Subcutaneous adipose tissue (tissue), 4 donors: ENCODE data around the gene CROCC. TPM values are rescaled to one million over a fixed set of nuclear protein-coding genes. Genes with fewer than 3 reads are reported as not detected.

ENCODE experiments used
- total RNA-seq, 4 donors: library from RNA; depleted of rRNA; stranded (reverse); fragments of >200 nt; gene quantifications; one replicate each; pipeline ENCODE4 v1.1.0, GENCODE V29; 2016
- TF ChIP-seq, protein P1 (sequence below): fragments of 450-650 bp; IDR thresholded peaks from one replicate; pipeline ENCODE4 v1.5.1; 2016; ENCODE audit warnings: low read depth, mild to moderate bottlenecking, control low read depth, antibody characterized with exemption, moderate library complexity

The CROCC gene
- total RNA-seq, 4 donors from 2014 or later = 7.7 to 32.4 (median 14.8) TPM

DNA sequence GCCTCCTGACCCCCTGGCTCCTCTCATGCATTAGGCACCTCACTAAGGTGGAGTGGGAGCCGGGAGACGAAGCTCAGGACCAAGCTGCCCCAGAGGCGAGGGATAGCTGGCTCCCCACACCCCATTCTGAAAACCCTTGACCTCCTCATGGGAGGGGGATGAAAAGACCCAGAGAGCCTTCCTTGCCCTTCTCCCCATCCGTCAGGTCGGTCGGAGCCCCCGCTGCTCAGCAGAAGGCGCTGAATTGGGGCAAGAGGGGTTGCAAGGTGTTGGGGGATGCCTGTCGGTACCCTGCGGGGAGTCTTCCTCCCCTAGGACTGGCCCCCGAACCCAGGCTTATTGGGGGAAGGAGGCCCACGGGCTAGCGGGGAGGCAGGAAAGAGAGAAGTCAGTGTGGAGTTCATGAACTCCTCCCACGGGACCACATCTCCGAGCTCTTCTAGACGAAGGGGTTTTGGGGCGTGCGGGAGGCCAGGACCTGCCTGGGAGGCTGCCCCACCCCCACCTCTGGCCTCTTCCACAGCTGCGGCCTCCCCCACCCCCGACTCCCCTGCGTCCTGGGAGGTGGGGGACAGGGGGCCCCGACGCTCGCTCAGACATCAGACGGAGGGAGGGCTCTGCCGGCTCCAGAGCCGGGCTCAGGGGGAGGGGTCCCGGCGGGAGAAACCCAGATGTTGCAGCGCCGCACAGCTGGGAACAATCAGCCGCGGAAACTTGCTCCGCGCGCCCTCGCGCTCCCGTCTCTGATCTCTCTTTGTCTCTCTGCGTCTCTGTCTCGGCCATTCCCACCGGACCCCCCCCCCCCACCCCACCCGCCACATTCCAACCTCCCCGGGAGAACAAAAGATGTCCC is 58.0 kb downstream of the CROCC start:
- TF ChIP-seq, protein P1, sequence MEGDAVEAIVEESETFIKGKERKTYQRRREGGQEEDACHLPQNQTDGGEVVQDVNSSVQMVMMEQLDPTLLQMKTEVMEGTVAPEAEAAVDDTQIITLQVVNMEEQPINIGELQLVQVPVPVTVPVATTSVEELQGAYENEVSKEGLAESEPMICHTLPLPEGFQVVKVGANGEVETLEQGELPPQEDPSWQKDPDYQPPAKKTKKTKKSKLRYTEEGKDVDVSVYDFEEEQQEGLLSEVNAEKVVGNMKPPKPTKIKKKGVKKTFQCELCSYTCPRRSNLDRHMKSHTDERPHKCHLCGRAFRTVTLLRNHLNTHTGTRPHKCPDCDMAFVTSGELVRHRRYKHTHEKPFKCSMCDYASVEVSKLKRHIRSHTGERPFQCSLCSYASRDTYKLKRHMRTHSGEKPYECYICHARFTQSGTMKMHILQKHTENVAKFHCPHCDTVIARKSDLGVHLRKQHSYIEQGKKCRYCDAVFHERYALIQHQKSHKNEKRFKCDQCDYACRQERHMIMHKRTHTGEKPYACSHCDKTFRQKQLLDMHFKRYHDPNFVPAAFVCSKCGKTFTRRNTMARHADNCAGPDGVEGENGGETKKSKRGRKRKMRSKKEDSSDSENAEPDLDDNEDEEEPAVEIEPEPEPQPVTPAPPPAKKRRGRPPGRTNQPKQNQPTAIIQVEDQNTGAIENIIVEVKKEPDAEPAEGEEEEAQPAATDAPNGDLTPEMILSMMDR = no peak

DNA sequence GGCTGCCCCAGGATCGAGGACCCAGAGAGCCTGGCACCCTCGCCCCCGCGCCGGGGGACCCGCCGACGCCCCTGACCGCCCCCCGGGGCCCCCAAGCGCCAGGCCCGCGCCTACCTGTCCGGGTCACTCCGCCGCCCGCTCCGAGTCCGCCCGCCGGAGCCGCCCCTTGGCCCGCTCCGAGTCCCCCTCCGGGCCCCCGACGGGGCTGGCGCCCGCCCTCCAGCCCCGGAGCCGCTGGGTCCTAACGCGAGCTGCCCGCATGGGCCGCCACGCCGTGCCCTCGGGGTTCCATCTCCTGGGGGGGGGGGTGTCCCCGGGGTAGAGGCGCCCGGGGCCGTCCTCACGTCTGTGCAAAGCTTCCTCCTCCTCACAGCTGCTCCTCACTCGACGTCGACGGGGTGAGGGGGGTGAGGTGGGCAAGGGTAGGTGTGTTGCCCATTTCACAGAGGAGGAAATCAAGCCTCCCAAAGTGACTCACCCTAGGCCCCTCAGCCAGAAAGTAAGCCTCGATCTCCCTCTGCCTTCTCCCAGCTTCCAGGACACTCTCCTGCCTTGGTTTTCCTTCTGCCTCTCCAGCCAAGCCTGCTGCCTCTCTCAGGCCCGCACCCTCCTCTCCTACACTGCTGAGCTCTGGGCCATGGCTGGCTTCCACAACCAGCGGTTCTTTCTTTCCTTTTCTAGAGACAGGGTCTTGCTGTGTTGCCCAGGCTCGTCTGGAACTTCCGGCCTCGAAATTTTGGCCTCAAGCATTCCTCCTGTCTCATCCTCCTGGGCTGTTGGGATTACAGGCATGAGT is 58.9 kb downstream of the CROCC start, which contains the start of gene MFAP2:
Gene MFAP2, minus strand, starts transcription at position 148 of the 796 bp plus-strand sequence. CDS start 2,347 bp downstream, outside the sequence.
- TF ChIP-seq, protein P1 = no peak

DNA sequence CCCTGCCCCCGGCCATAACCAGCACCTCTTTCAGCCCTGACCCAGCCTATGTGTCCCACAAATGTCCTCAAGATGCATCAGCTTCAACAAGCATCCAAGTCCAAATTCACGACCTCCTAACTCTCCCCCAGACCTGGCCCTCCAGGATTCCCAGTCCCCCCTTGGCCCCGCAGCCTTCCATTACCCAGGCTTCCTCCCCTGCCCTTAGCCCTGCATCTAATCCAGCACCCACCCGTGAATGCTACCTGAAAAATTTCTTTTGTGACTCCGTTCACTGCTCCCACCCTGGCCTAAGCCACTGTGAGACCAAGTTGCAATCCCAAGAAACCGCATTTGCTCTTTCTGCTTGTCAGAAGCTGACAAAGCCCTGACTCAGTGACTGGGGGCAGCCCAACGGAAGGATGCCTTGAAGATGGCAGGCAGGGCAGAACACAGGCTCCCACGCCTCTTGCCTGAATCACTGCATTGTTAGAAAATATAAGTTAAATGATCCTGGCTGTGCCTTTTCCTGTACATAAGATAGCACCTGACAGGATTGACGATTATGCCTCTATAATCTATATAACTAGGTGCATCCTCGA is 59.6 kb downstream of the CROCC start:
- TF ChIP-seq, protein P1 = no peak

DNA sequence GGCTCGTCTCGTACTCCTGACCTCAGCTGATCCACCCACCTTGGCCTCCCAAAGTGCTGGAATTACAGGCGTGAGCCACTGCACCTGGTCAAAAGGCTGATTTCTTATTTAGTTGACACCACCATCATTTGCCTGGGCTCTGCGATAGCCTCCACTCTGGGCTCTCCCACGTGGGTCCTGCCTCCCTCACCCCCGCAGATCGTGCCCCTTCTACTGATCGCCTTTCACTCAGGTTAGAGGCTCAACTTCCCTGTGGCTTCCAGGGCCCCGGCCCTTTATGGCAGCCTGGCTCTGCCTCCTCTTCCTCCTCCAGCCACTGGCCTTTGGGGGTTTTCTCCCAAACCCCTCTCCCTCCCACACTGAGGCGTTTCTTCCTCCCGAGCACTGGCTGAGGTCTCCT is 61.2 kb downstream of the CROCC start:
- TF ChIP-seq, protein P1 = no peak

DNA sequence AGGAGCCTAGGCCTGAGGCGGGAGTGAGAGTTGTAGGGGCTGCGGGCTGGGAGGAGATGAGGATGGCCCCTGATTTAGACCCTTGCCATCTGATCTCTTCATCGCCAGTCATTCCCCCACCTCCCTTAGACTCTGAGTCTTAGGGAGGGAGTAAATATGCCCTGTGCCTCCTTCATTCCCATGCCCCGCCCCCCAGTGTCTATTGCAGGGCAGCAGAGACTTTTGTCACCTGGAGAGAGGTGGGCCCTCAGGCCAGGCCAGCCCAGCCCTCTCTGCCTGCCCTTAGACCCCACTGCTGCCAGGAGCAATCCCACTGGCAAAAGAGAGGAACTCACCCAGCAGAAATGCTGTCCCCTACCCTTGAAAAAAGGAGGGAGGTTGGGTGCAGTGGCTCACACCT is 61.9 kb downstream of the CROCC start:
- TF ChIP-seq, protein P1 = no peak

DNA sequence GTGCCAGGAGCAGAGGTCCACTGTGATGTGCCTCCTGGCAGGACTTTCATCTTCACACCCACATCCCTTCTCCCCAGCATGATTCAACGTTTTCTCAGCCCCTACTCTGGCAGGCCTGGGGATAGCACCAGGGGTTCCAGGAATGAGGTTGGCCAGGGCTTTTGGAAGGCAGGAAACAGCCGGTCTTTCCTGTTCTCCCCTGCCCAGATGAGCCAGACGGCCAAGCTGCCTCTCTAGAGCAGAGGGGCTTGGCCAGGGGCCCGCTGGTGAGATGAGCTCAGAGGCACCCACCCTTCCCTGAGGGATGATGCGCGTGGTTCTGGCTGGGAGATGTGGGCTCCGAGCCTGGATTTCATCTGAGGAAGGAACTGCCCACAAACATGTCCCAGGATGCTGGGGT is 63.0 kb downstream of the CROCC start:
- TF ChIP-seq, protein P1 = no peak

DNA sequence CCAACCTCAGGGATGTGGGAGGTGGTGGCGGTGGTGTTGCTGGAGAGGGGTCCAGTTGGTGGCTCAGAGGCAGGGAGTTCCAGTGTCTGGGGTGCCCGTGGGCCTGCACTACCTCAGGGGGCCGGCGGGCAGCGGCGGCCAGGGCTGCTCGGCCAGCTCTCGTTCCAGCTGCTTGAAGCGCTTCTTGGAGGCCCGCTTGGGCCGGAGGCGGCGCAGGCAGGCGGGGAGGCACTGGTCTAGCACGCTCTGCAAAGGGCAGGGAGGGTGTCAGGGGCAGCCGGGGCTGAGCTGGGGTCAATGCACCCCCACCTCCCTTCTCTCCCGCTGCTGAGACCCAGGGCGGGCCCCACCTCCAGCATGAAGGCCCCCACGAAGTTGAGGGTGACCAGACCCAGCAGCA is 64.4 kb downstream of the CROCC start:
- TF ChIP-seq, protein P1 = no peak
